Stimulated activated CD8-positive, alpha-beta memory T cell treated with anti-CD3 and anti-CD28 coated beads, Interleukin-2, amount 100 ng/mL, for 1 hour (primary cell): ENCODE data around the gene LDLRAD3.
"Not testable (repeated sequence)": the region's sequence is repeated elsewhere in the genome, so short reads cannot be mapped to it uniquely, and the experiment has no call there.

Experiments
- DNase-seq, 2 donors: peaks; one replicate each; pipeline ENCODE4 v3.0.0-alpha.2; 2020; ENCODE audit warnings: low read depth in 2 of 2

The LDLRAD3 gene

DNA sequence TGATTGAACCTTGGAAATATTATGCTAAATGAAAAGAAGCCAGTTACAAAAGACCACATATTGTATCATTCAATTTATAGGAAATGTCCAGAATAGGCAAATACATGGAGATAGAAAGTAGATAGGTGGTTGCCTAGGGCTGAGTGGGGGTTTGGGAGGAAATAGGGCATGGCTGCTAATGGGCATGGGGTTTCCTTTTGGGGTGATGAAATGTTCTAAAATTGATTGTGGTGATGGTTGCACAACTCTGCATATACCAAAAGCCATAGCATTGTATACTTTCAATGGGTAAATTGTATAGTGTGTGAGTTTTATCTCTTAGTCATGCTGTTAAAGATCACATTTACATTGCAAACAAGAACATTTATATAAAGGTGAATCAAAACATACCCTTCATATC lies 48.7 kb downstream of the LDLRAD3 start:
- no peak for DNase-seq

- no peak for DNase-seq
These were observed 50.6 kb downstream of the LDLRAD3 start for GRCh38 chr11:35994421-35994820.

DNA sequence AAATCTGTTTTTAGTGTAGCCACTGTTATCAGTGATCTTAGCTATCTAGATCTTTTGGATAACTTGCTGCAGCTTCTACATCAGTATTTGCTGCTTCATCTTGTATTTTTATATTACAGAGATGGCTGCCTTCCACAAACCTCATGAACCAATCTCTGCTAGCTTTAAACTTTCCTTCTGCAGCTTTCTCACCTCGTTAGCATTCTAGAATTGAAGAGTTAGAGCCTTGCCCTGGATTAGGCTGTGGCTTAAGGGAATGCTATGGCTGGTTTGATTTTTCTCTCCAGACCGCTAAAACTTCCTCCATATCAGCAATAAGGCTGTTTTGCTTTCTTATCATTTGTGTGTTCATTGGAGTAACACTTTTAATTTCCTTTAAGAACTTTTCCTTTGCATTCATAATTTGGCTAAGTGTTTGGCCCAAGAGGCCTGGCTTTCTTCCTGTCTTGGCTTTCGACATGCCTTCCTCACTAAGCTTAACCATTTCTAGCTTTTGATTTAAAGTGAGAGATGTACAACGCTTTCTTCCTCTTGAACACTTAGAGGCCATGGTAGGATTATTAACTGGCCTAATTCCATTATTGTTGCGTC lies 51.9 kb downstream of the LDLRAD3 start:
- DNase-seq = no peak

DNA sequence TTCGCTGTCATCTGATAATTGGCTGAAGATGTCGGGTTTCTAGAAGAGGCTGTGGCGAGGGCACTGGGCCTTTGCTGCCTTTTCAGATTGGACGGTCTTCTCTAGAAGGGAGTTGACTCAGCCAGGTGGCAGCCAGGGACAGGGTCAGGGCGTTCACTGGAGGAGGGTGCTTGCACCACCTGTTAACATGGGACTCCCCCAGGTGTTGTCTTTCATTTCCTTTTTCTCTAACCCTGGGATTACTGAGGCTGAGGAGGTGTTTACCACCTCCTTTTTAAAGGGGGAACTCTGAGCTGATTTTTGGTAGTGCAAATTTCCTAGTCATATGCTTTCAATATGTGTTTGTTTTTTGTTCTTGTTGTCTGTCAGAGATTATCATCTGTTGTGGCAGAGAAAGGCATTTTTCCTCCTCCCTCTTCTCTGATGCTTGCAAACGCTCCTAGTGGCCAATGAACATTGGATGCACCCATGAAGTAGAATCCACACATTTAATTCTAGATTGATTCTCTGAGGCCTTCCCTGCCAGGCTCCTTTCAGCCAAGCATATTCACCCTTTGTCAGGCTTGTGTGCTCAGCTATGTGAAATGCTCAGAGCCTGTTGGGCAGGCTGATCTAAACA lies 54.1 kb downstream of the LDLRAD3 start:
- no peak for DNase-seq

DNA sequence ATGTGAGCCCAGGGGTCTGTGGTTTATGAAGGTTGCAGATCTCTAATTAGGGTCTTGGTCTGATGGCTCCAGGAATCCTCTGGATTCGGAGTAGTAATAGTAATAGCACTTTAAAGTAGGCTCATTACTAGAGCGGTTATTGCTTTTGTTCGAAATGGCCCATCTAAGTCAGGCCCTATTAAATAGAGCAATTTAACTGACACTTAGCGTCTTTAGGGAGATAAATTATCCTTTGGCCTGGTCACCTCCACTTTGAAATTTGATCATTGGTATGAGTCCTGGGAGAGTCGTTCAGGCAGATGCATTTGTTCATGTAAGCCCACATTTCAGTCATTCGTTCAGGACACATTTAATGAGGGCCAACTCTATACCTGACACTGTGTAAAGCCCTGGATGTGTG lies 54.8 kb downstream of the LDLRAD3 start:
- DNase-seq = no peak

DNA sequence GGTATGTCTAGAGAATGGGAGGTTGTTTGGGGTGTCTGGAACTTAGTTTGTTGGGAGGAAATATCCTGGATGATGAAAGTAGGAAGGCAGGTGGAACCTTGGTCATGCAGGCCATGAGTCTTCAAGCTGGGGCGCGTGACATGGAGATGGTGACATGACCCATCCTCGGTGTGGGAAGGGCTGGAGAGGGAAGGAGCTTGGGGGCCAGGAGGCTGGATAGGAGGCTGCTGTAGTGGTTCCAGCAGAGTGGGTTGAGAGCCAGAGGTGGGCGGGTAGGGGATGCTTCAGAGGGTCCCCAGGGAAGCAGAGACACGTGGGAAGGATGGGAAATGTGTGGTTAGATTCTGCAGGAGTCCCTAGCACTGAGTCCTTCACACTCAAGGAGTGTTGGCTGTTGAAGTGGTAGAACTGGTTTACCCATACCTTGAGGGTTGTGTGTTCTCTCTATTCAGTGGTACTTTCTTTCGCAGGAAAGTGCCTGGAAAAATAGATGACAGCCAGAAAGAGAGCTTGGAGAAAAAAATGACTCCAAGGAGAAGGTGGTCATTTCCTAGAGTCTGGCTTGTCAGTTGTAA lies 56.8 kb downstream of the LDLRAD3 start:
- no peak for DNase-seq

DNA sequence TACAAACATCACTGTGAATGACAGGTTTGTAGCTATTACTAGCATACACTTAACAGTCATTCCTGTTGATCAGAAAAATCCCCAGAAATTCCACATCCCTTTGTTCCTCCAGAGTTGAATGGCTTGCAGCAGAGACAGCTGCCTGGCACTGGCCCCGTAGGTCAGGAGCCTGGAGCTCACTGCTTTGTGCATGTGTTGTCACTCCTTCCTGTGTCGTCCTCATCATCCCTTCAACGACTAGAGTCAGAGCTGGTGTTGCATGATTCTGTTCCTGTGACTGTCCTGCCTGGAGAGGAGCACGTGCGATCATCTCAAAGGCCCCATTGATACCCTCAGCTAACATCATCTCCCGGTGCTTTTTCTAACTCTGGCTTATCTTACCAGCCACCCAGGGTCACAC lies 58.3 kb downstream of the LDLRAD3 start:
- DNase-seq = no peak

DNA sequence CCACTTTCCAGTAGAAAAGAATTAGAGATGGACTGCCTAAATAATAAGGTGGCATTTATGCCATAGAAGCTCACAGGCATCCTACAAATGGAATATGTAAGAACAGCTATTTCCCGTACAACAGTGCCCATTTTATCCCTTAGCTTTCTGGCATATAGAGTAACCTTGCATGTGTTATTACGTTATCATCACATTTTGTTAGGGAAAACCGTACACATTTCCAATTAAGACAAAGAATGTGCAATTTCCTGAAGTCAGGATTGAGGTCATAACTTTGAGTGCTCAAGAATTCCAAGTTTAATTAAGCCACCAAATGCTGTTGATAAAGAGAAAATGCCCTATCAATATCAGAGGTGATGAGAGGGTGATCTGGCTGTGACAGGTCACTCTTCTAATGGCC lies 58.9 kb downstream of the LDLRAD3 start:
- DNase-seq = no peak

DNA sequence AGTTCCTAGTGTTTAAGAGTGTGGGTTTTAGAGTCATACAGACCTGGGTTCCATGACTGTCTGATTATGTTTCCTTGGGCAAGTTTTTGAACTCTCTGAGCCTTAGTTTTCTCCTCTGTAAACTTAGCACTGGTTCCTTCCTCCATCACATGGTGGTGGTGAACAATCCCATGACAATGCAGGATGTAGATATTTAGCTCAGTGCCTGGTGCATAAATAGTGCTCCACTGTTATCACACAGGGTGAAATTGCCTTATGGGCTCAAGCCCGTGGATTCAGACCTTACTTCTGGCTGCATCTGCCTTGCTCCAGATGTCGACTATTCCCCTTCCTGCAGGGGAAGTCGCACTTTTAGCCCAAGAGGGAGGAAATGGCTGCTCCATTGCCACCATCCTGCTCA lies 62.7 kb downstream of the LDLRAD3 start:
- DNase-seq = no peak

DNA sequence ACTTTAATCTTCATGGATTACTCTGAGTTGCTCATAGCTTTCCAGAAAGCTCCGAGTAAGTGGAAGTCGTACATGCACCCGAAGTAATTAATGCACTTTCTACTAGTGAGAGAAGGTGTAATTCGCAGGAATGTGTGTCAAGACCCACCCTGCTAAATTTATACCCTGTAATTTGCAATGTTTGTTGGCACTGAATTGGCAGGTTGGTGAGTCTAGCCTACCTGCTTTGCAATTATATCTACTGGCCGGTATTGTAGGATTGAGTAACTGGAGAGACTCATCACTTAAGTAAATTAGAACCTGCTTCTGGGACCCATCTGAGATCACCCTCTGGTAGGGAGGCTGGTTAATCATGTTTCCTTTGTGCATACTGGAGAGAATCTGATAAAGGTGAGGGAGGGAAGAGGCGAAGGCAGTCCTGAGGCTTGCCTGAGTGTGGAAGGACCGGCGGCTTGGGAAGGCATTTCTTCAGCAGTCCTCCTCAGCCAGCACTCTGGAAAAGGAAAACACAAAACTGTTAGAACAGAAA lies 63.3 kb downstream of the LDLRAD3 start:
- no peak for DNase-seq

DNA sequence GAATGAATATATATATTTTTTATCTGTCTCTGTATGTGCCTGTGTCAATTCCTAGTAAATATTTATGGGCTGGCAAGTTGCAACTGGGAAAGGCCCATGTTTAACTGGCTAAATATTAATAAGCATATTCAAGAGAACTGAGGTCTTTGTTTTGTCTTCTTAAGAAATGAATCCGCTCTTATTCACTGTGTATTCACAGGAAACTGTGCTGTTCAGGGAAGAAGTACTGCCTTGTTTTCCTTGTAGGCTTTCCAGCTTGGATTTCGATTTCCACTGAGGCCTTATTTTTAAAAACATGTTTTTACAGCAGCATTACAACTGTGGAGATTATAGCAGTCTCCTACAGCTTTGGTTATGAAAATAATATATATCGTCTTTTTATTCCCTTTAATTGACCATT lies 64.7 kb downstream of the LDLRAD3 start:
- DNase-seq = no peak

- no peak for DNase-seq
These were observed 65.6 kb downstream of the LDLRAD3 start for GRCh38 chr11:36009473-36009872.

DNA sequence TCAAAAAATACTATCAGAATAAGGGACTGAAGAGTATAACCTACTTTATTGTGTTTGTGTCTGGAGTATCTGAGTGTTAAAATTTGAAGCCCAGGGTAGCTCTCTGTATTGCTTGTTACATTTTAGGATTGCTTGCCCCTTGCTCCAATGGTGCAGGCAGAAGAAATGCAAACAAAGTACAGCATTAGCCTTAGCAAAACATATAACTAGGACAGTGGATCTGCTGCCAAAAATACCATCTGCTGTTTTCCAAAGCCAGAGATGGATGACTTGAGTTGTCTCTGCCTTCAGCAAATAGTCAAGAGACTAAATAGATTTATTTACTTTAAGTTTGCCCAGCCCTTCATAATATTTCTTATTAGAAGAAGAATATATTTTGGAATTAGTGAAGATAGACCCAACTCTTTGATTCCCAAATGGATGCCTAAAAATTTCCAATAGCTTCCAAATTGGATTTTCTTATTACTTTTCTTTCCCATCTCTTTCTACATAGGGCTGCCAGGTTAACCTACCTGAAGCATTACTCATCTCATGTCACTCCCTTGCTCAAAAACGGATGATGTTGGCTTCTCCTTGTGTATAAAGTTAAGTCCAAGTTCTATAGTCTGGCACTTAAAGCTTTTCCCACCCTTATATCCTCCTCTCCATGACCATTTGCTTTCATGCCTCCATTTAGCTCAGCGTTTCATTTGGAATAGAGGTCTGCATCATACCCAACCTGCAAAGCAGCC lies 66.3 kb downstream of the LDLRAD3 start:
- DNase-seq = no peak

DNA sequence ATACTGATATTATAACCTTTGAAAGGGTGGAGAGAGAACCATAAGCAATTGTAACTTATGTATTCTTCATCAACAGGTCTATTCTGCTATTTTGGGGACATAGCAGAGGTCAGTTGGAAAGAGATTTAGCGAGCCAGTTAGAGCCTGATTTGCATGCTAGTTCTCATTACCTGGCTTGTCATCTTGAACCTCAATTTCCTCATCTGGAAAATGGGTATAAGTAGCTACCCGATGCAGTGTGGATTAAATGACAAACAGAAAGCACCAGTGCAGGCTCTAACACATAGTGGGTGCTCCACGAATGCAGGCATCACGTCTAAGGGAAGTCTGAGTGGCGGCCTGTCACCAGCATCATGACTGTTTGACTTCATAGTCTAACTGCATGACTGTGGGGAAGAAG lies 67.7 kb downstream of the LDLRAD3 start:
- no peak for DNase-seq

GRCh38 chr11:36012455-36012854 lies 68.6 kb downstream of the LDLRAD3 start:
- no peak for DNase-seq

DNA sequence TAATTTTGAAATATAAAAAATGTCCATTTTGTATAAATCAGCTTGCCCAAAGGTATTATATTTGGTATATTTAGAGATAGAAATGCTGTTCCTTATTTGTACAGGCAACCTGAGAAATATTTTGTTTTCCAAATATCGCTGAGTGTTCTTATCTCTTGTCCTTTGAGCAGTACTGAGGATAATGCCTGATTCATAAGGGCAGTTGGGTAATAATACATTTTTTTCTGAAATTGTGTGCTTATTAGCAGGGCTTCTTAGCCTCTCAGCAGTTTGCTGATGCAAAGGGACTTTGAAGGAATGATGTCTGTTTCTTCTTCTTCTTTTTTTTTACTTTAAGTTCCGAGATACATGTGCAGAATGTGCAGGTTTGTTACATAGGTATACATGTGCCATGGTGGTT lies 69.1 kb downstream of the LDLRAD3 start:
- DNase-seq = no peak

- DNase-seq = not testable (repeated sequence)
These were observed 69.6 kb downstream of the LDLRAD3 start for GRCh38 chr11:36013446-36013845.

DNA sequence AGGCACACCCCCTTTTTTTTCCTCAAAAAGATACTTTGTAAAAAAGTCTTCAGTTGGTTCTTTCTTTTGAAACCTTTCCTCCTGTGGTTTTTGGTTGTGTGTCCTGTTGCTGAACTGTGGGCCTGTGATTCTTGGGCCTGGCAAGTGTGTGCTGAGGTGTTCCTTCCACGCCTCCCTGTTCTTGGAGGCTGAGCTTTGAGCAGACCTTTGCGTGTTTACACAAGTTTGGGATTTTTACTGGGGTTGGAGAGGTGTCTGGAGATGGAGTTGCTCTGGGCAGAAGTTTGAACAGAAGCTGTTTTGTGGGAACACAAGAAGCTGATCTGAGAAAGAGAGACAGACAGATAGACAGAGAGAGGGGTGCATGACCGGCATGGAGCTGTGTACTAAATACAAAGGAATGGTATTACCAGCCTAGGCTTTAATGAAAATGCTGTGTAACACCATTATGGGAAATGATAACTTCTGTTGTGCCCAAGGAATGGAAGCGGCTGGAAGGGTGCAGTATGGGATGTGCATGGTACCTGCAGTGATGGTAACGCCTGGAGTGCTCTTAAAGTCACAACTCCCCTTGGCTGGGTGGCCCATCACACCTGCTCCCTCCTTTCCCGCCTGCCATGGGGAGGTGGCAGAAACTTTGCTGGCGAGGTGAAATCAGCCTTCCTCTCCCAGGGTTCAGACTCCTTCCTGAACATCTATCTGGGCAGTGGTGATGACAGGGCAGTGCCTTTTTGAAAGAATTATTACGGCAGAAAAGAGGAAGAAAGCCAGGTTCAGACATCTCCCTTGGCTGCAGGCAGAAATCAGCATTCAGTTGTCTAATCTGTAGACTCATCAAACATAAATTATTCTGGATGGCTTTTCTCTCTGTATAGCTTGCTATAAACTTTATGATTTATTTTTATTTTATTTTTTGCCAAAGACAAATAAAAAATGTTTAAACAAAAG lies 70.4 kb downstream of the LDLRAD3 start:
- no peak for DNase-seq

GRCh38 chr11:36014898-36015665 lies 71.2 kb downstream of the LDLRAD3 start:
- DNase-seq = no peak

- no peak for DNase-seq
These were observed 71.9 kb downstream of the LDLRAD3 start for GRCh38 chr11:36015799-36016198.

DNA sequence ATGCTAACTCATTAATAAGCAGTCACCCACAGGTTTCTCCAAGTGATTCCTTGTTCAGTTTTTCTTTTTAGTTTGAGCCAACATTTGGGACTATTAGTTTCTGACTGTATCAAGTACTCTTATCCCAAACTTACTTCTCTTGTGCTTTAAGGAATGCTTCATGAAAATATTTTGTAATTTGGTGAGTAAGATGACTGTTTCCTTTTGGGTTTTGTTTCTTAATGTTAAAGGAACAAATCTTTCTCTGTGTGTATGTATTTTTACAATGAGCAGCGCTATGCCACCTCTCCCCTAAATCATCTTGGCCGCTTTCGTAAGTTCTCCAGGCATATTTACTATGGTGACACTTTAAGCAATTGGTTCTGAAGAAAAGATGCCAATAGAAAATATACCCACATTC lies 72.4 kb downstream of the LDLRAD3 start:
- no peak for DNase-seq
